Left ventricle myocardium superior (tissue), 1 donor: ENCODE measurements around the gene KRTAP23-1. TPM values are rescaled to one million over a fixed set of nuclear protein-coding genes. Genes with fewer than 3 reads are reported as not detected.

Experiments used
- ATAC-seq: fragments of 200-7000 bp; cut with Tn5 transposase; one replicate; pipeline ENCODE4 v1.9.1; 2020; ENCODE audit warnings: mild to moderate bottlenecking, moderate library complexity
- DNase-seq: peaks from one replicate; pipeline ENCODE4 v3.0.0-alpha.2; 2020
- intact Hi-C: fragments of 100-400 bp; cut with micrococcal nuclease; formaldehyde crosslinking; loops from one replicate; pipeline ENCODE4 v1.11.0; 2022
- long read RNA-seq: library from polyadenylated mRNA; unstranded; transcript quantifications from one replicate; pipeline ENCODE4 v2.0.0, GENCODE V29; 2021
- total RNA-seq: library from RNA; stranded (reverse); fragmentation: NEBNext Ultra II Directional; extraction: Animal tissue kit (Norgen Biotek cat#: 25700); gene quantifications from one replicate; pipeline ENCODE4 v1.2.1, GENCODE V29; 2021
- donor health status: DM: no; HTN: yes; CAD: no; lungs with severe emphysema.

KRTAP23-1 gene
- total RNA-seq = not detected
- long read RNA-seq = 0 reads

- no peak for DNase-seq
- ATAC-seq = no peak
- intact Hi-C loops = loop anchor here (10.0 kb wide), 1 partner anchor 736 kb away; no protein-coding TSS in a partner anchor
Measured at GRCh38 chr21:30348506-30348905, at the start of gene KRTAP23-1. KRTAP23-1 (minus strand) TSS chr21:30348606; CDS start chr21:30348606, 0 bp downstream.

- intact Hi-C loops = no loop called here
- ATAC-seq (no peak), DNase-seq (no peak)
Measured at GRCh38 chr21:30395731-30396130, 47.3 kb upstream of the KRTAP23-1 start, which contains the start of gene KRTAP13-1. KRTAP13-1 (plus strand) TSS chr21:30396031; CDS start chr21:30396087, 56 bp downstream.

DNA sequence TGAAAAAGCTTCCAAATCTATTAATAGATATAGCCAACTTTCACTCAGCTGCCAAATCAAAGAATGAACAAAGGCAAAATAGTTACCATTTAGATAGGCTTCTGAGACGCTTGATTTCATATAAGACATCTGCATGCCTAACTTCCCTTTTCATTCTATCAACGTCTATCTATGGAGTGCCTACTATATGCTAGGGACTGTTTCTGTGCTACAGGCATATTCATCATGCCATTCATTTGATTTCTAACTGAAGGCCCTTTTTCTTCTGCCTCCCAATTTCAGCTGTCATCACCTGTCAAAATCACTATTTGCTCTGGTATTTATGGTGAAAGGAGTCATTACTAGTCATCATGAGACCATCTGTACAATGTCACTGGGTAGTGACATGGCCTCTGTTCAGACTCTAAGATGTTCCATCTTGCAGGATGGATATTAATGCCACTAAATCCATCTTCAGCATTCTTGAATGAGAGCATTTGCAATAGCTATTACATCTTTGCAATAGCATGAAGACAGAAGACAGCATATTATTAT, 43.2 kb upstream of the KRTAP23-1 start:
- DNase-seq = no peak
- ATAC-seq = peak; percentile 54
- intact Hi-C loops = no loop called here

GRCh38 chr21:30382201-30382600, 33.8 kb upstream of the KRTAP23-1 start:
- ATAC-seq = no peak
- intact Hi-C loops = no loop called here
- no peak for DNase-seq

DNA sequence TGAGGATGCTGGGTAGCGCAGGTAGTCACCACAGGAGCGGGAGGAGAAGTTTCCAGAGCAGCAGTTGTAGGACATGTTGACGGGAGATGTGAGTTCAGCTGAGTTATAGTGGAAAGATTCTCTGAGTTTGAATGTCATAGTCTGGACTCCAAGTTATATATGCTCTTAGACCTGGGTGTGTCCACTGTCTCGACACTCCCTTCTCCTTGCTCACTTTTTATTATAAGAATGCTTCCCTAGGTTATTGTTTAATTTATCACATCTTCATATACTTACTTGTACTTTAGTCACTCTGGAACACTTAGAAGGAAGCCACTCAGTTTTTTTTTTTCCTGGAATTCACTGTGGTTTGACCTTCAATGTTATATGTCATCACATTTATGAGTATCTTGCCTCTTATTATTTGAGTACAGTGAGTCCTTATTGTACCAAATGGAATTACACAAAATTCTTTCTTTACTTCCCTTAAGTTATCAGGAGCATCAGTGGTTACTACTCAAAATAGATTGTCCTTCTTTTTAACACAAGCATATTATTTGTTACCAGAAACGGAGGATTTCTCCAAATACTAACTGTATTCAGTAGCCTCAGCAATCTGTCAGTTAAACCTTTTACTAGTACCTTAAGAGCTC, 23.8 kb upstream of the KRTAP23-1 start, which contains the start of gene KRTAP13-2:
KRTAP13-2 (minus strand) TSS at position 133 of the 632 bp plus-strand sequence; CDS start at position 75, 58 bp downstream.
- DNase-seq (no peak), ATAC-seq (no peak)
- intact Hi-C loops = no loop called here

- DNase-seq = no peak
- no peak for ATAC-seq
- intact Hi-C loops = no loop called here
Measured at GRCh38 chr21:30355906-30356305, 7.5 kb upstream of the KRTAP23-1 start.

DNA sequence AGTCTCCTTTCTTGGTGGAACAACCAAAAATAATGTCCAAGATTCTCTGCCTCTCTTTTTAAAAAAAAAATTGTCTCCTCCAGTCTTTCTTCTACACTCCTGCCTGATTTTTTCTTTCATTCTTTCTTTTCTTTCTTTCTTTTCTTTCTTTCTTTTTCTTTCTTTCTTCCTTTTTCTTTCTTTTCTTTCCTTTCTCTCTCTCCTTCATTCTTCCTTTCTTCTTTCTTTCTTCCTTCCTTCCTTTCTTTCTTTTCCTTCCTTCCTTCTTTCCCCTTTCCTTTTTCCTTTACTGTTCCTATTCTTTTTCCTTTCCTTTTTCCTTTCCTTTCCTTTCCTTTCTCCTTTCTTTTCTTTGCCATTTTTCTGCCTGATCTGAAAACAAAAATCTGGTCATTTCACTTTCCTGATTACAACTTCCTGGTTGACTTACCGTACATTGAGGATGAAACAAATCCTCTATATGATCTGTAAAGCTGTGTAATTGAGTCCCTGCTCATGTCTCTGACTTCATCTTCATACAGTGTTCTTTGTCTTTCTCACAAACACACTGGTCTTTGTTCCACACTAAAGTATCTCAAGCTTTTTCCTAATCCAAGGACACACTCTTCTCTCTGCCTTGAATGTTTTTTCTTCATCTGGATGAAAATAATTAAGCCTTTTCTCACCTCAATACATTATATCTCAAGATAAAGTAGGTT, 6.1 kb upstream of the KRTAP23-1 start:
- ATAC-seq (no peak), DNase-seq (no peak)
- intact Hi-C loops = no loop called here

DNA sequence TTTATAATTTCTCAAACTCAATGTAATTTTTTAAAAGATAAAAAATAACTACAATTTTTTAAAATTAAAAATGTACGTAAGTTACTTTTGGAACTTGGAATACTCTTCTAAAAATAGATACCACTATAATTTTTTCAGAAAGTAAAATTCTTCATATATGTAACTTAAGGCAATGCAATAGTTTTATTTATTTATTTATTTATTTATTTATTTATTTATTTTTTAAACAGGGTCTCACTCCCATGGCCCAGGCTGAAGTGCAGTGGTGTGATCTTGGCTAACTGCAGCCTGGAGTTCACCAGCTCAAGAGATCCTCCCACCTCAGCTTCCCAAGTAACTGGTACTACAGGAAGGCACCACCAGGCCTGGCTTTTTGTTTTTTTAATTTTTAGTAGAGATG, 3.1 kb upstream of the KRTAP23-1 start:
- ATAC-seq = no peak
- intact Hi-C loops = no loop called here

DNA sequence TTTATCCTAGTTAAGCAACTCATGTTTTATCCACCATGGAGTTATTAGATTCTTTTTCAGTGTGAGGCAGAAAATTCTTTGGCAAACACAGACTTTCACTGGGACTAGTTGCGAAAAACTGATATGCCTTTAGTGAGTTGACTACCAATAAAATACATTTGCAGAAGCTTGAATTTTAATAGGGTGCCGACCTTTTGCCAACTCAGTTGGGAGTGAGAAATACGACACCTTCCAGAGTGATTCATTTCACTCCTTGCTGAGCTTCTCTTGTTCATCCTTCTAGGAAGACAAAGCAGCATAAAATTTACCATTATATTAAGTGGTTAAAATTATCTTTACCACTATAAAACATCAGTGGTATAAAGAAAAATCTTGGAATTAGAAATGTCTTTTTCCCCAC, 1.2 kb upstream of the KRTAP23-1 start:
- no peak for ATAC-seq
- no peak for DNase-seq
- intact Hi-C loops = loop anchor here (10.0 kb wide), 1 partner anchor 735 kb away; no protein-coding TSS in a partner anchor

More for the DNA sequence above, 3.1 kb upstream of the KRTAP23-1 start:
- DNase-seq = no peak

GRCh38 chr21:30345014-30345413, 3.4 kb downstream of the KRTAP23-1 start:
- DNase-seq (no peak), ATAC-seq (no peak)
- intact Hi-C loops = loop anchor here (10.0 kb wide), 1 partner anchor 740 kb away; no protein-coding TSS in a partner anchor

- ATAC-seq = no peak
- peak; percentile 35 for DNase-seq
- intact Hi-C loops = loop anchor here (10.0 kb wide), 1 partner anchor 744 kb away; no protein-coding TSS in a partner anchor
Measured at GRCh38 chr21:30340714-30341573, 7.5 kb downstream of the KRTAP23-1 start.

DNA sequence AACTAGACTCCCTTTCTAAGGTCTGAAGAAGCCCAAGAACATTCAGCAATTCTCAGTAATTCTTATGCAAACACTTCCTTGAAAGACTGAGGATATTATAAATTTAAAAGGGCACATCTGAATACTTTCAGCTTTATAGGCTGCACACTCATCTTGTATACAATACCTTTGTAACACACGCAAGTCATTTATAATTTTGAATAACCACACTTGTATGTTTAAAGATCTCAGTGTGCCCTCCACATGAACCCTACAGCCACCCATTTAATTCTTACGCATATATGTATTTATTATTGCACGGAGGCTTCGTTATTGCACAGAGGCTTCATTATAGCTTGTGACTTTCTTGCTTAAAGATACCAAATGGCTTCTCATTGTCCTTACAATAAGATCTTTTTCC, 9.7 kb downstream of the KRTAP23-1 start:
- DNase-seq (no peak), ATAC-seq (no peak)
- intact Hi-C loops = no loop called here

DNA sequence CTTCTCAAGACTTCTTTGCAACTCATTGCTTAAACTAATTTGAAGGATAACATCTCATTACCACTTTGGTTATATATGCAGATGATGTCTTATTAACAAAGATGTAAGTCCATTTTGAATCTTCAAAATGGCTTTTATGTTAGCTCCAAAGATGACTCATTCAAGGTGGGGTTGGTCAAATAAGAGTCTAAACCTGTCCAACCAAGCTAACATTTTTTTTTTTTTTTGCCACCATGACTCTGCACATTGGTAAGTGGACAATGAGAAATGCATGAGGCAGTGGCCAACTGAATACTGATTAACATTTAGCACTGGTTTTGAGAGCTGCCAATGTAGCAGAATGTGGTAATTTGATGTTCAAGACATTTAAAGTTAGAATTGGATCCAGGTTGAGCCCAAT, 10.6 kb downstream of the KRTAP23-1 start:
- ATAC-seq (no peak), DNase-seq (no peak)
- intact Hi-C loops = no loop called here

- ATAC-seq (no peak), DNase-seq (no peak)
- intact Hi-C loops = no loop called here
Measured at GRCh38 chr21:30337276-30337744, 11.1 kb downstream of the KRTAP23-1 start, which contains the start of gene KRTAP27-1. KRTAP27-1 (minus strand) TSS chr21:30337694; CDS start chr21:30337668, 26 bp downstream.

DNA sequence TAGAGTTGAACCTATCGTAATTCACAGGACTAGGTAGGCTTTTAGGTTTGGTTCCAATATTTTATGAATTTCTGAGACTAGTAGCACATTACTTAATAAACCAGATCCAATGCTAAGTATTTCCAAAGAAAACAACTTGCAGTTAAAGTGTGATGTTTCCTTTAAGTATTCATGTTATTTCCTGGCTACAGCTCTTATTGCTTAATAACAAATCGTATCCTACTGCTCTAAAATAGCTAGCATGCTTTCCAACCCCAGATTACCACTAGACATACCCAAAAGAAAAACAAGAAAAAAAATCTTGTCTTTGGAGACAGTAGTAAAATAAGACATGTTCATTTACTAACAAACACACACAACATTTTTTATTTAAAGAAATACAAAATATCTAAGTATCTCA, 11.8 kb downstream of the KRTAP23-1 start:
- ATAC-seq = no peak

GRCh38 chr21:30333736-30334135, 14.7 kb downstream of the KRTAP23-1 start:
- intact Hi-C loops = no loop called here
- no peak for ATAC-seq
- no peak for DNase-seq

More for the DNA sequence above, 11.8 kb downstream of the KRTAP23-1 start:
- intact Hi-C loops = no loop called here
- DNase-seq = no peak

DNA sequence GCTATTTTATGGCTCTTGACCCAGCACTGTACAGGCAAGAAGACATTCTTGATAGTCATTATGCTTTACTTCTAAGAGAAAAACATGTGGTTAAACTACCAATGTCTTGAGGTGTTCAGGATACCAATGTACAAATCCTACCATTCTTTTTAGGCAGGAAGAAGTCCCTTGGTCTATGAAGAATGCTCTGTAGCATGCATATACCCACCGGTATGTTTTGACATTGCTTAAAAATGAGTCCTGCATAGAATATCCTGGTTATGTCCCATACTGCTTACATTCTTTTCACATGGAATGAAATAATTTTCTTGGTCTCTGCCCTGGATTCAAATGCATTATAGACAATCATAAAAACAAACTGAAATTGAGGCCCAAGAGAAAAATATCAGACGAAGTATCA, 15.7 kb downstream of the KRTAP23-1 start:
- intact Hi-C loops = no loop called here
- DNase-seq (no peak), ATAC-seq (no peak)

DNA sequence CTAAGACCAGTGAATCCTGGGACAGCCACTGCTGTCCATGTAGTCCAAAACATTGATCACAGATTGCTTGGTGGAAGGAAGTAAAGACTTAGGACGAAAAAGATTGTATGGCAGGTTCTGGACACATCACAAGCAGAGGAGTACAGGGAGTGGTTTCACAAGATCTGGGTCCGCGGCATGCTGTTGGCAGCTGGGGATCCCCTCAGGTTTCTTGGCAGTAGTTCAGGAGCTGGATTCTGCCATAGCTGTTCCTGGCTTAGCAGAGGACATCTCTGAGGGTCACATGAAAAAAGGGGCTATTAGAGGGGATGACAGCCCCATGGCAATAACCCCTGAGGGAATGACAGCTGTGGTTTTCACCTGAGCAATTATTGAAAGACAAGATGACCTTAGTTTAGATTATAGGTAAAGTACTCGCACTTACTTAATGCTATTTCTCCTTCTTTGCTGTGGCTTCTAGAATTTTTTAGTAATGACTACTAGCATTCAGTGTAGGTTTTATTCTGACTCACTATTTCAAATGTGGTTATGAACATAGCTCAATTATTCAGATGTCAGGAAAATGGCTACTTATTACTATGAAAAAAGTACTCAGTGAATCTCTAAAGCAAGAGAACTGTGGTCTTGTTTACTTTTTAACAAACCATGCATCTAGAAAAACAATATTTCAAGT, 19.1 kb downstream of the KRTAP23-1 start:
- no peak for ATAC-seq
- intact Hi-C loops = no loop called here
- DNase-seq = no peak
